GM10248 (cell line): Measurements from ENCODE around the gene CCDC33.
A peak's percentile ranks its signal among the peaks of the same experiment; 100 is the strongest.

Source experiments
- CTCF ChIA-PET: fragments of 300-600 bp; sonication (Branson Sonifier 250); formaldehyde crosslinking; extraction: SDS; loops from one replicate; lab custom pipeline; 2021; ENCODE audit warnings: antibody characterized with exemption; lab: Yijun Ruan, JAX
- POLR2A ChIA-PET: fragments of 350-650 bp; sonication (Branson Sonifier 250); formaldehyde crosslinking; extraction: SDS; loops from one replicate; lab custom pipeline; 2020; ENCODE audit warnings: antibody characterized with exemption; lab: Yijun Ruan, JAX
- DNase-seq: peaks from one replicate; pipeline ENCODE4 v3.0.0; 2012; ENCODE audit errors: extremely low spot score
- TF ChIP-seq, protein P1 (sequence below): IDR thresholded peaks from 2 replicates; pipeline ENCODE4 v1.5.1; 2012; ENCODE audit warnings: mild to moderate bottlenecking, low read depth; ENCODE audit errors: extremely low read depth, missing control alignments, control extremely low read depth

CCDC33 gene

GRCh38 chr15:74383695-74384565 is 147.8 kb downstream of the CCDC33 start:
- DNase-seq: peak; percentile 85
- ChIA-PET POLR2A (interaction anchor here (1.3 to 2.6 kb wide), 5 partner anchors 10 to 51 kb away, joined by 3 to 19 read pairs (median 9); no protein-coding TSS in a partner anchor), CTCF (interaction anchor here (0.9 to 22.3 kb wide), 11 partner anchors 8 to 518 kb away, joined by 3 to 827 read pairs (median 6); partner anchors contain the start of gene SEMA7A)
- TF ChIP-seq, protein P1, sequence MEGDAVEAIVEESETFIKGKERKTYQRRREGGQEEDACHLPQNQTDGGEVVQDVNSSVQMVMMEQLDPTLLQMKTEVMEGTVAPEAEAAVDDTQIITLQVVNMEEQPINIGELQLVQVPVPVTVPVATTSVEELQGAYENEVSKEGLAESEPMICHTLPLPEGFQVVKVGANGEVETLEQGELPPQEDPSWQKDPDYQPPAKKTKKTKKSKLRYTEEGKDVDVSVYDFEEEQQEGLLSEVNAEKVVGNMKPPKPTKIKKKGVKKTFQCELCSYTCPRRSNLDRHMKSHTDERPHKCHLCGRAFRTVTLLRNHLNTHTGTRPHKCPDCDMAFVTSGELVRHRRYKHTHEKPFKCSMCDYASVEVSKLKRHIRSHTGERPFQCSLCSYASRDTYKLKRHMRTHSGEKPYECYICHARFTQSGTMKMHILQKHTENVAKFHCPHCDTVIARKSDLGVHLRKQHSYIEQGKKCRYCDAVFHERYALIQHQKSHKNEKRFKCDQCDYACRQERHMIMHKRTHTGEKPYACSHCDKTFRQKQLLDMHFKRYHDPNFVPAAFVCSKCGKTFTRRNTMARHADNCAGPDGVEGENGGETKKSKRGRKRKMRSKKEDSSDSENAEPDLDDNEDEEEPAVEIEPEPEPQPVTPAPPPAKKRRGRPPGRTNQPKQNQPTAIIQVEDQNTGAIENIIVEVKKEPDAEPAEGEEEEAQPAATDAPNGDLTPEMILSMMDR: peak; percentile 24

- POLR2A ChIA-PET: interaction anchor here (0.5 to 2.6 kb wide), 9 partner anchors 9 to 58 kb away, joined by 3 to 19 read pairs (median 4); no protein-coding TSS in a partner anchor
- TF ChIP-seq, protein P1: no peak
- CTCF ChIA-PET: interaction anchor here (0.9 to 22.3 kb wide), 13 partner anchors 8 to 517 kb away, joined by 3 to 827 read pairs (median 6); partner anchors contain the start of gene SEMA7A
These were observed 148.4 kb downstream of the CCDC33 start for GRCh38 chr15:74384566-74384880.

DNA sequence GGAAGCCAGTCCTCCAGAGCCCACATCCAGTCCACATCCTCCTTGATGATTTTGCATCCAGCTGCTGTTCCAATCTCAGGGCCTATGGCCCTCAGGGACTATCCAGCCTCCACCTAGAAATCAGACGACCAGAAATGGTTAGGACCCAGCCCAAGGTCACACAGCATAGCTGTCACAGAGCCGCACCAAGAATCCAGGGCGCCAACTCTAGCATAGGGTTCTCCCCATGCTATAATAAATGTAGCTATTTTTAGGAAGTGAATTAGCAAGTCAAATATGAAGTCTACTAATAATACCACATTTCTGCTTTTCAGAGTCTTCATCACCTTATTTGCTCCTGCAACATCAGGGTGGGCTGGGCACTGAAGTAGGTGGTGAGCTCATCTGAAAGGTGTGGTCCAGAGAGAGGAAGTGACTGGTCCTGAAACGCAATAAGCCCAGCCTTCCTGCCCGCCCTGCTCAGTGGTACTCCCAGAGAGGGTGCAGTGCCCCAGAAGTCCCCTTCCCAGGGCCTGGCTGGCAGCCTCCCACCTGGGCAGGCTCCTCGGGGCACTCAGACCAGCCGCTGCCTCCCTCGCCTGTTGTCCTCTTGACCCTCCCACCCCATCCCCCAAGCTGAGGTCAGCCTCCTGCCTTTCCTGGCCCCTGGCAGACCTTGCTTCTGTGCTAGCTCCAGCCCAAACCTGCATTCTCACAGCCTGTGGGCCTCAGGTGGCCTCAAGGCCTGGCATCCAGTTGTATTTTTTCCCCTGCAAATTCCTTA is 148.9 kb downstream of the CCDC33 start:
- TF ChIP-seq, protein P1: no peak
- ChIA-PET CTCF (interaction anchor here (0.9 to 22.3 kb wide), 13 partner anchors 9 to 517 kb away, joined by 3 to 827 read pairs (median 6); partner anchors contain the start of gene SEMA7A), POLR2A (interaction anchor here (0.5 to 2.6 kb wide), 9 partner anchors 9 to 58 kb away, joined by 3 to 19 read pairs (median 4); no protein-coding TSS in a partner anchor)
- DNase-seq: peak; percentile 85

More at GRCh38 chr15:74384566-74384880, 148.4 kb downstream of the CCDC33 start:
- no peak for DNase-seq

- POLR2A ChIA-PET: interaction anchor here (1.0 to 2.6 kb wide), 6 partner anchors 8 to 57 kb away, joined by 3 to 19 read pairs (median 6); no protein-coding TSS in a partner anchor
- CTCF ChIA-PET: interaction anchor here (0.9 to 22.3 kb wide), 9 partner anchors 9 to 245 kb away, joined by 3 to 827 read pairs (median 8); partner anchors contain the start of gene SEMA7A
- no peak for DNase-seq
- TF ChIP-seq, protein P1: no peak
These were observed 149.6 kb downstream of the CCDC33 start for GRCh38 chr15:74385733-74386132.
